ENCODE measurements around the gene AP3S2. TPM values are rescaled to one million over a fixed set of nuclear protein-coding genes. Genes with fewer than 3 reads are reported as not detected.

AP3S2 gene
- total and polyA plus RNA-seq, 10 donors, result 5.4 to 54.9 (median 33.8) TPM

DNA sequence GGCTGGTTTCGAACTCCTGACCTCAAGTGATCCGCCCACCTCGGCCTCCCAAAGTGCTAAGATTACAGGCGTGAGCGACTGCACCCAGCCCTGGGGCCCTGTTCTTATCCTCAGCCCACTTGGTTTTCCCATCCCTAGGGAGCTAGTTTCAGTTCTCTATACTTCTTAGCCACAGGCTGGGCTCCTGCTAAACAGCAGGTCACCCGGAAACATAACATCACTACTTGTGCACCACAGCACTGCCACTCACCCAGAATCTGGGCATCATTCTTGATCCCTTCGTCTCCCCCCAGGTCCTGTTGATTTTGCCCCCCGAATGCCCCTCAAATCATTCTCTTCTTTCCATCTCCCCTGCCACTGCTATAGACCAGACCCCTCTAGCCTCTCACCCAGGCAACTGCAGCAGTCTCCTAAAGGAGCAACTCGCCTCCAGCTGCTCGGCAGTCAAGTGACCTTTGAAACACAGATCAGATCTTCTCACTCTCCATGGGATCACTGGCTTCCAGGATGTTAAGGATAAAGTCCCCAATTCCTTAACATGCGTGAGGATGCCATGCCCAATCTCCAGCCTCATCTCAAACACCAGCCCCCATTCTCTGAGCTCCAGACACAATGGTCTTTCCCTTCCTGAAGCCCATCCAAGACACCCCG, 5.6 kb upstream of the AP3S2 start:
- Histone ChIP-seq H3K27ac (no peak overlapping the region), H3K9me3 (no peaks in the 10 kb centered on the region), H3K27me3 (replicated peaks in 1 of 7) (no peaks in the 10 kb centered on the region), H3K4me1 (peaks cover 0 to 18% (median 3%) of the 10 kb centered on the region in 6 donors), H3K4me3 (no peak overlapping the region), H3K36me3 (peaks cover 0 to 33% (median 9%) of the 10 kb centered on the region in 6 donors)
- intact Hi-C loops (cut with DNase I; ENCODE audit: low total_unique reads), result loop anchor here (5.0 kb wide), 1 partner anchor 173 kb away; no protein-coding TSS in a partner anchor
- 75 to 89% (median 87%) methylated on average over 12 of the region's 12 CpGs for WGBS, 5 donors
- no peak for DNase-seq
- TF ChIP-seq POLR2AphosphoS5 (IDR thresholded peaks at IDR 0.05), result no peak
- no peak for TF ChIP-seq POLR2A (IDR thresholded peaks at IDR 0.05)
- TF ChIP-seq, protein P1, sequence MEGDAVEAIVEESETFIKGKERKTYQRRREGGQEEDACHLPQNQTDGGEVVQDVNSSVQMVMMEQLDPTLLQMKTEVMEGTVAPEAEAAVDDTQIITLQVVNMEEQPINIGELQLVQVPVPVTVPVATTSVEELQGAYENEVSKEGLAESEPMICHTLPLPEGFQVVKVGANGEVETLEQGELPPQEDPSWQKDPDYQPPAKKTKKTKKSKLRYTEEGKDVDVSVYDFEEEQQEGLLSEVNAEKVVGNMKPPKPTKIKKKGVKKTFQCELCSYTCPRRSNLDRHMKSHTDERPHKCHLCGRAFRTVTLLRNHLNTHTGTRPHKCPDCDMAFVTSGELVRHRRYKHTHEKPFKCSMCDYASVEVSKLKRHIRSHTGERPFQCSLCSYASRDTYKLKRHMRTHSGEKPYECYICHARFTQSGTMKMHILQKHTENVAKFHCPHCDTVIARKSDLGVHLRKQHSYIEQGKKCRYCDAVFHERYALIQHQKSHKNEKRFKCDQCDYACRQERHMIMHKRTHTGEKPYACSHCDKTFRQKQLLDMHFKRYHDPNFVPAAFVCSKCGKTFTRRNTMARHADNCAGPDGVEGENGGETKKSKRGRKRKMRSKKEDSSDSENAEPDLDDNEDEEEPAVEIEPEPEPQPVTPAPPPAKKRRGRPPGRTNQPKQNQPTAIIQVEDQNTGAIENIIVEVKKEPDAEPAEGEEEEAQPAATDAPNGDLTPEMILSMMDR (IDR thresholded peaks at IDR 0.05 in 8 of 11, conservative IDR thresholded peaks at IDR 0.05 in 3 of 11), result no peak

DNA sequence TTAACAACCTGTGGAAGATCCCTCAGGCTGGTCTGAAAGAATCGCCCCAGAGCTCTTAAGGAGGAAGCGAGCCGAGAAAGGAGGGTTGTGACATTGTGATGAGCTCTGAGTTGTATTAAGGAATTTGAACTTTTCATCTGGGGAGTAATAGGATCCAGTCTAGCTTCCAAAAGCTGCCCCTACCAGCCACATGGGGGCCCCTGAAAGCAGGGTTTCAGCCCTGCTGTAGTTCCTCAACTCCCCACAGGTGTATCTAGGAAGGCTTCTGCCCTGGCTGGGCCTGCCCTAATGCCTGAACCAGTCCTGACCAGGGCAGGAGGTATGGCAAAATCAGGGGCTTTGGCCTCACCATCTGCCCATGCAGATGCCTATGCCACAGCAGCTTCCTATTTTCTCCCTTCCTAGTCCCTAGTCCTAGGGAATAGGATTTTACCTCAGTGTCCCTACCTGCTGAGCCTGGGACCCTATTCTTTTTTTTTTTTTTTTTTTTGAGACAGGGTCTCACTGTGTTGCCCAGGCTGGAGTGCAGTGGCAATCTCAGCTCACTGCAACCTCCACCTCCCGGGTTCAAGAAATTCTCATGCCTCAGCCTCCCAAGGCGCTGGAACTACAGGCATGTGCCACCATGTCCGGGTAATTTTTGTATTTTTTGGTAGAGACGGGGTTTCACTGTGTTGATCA, 5.0 kb upstream of the AP3S2 start:
- Histone ChIP-seq H3K36me3 (peaks cover 0 to 29% (median 4%) of the 10 kb centered on the region in 6 donors), H3K4me1 (peaks cover 0 to 20% (median 5%) of the 10 kb centered on the region in 6 donors), H3K9me3 (no peaks in the 10 kb centered on the region), H3K4me3 (no peak overlapping the region), H3K27ac (no peak overlapping the region), H3K27me3 (replicated peaks in 1 of 7) (no peaks in the 10 kb centered on the region)
- TF ChIP-seq POLR2AphosphoS5 (IDR thresholded peaks at IDR 0.05), result no peak
- TF ChIP-seq, protein P1 (IDR thresholded peaks at IDR 0.05 in 8 of 11, conservative IDR thresholded peaks at IDR 0.05 in 3 of 11), result peak in 10 of 11 experiments; percentile 18 to 70 (median 60)
- WGBS, 5 donors, result 81 to 89% (median 82%) methylated on average over 7 of the region's 7 CpGs
- intact Hi-C loops (cut with DNase I; ENCODE audit: low total_unique reads), result loop anchor here (5.0 kb wide), 1 partner anchor 174 kb away; no protein-coding TSS in a partner anchor
- DNase-seq, result no peak

DNA sequence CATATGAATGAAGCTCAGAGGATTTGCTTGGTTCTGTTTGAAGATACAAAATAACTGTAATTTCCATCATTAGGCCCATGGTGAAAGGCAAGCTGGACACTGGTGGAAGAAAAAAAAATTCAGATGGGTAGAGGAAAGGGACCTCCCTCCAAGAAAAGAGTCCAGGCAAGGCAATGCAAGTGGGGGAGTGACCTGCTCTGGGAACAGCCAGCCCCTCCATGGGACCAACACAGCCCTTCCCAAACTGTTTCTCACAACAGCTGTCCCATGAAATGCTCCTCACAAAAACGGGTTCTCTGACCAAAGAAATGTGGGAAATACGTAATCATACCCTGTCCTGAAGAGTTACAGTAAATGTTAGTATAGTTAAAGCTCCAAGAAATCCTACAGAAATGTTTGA, 4.4 kb upstream of the AP3S2 start:
- Histone ChIP-seq H3K27me3 (replicated peaks in 1 of 7) (no peaks in the 10 kb centered on the region), H3K4me1 (peaks cover under 1 to 24% (median 9%) of the 10 kb centered on the region in 6 donors), H3K27ac (no peak overlapping the region), H3K4me3 (no peak overlapping the region), H3K36me3 (peaks cover 0 to 23% (median 1%) of the 10 kb centered on the region in 6 donors), H3K9me3 (no peaks in the 10 kb centered on the region)
- DNase-seq, result no peak
- WGBS, 5 donors, result 68 to 92% (median 81%) methylated on average over 2 of the region's 2 CpGs
- TF ChIP-seq, protein P1 (IDR thresholded peaks at IDR 0.05 in 8 of 11, conservative IDR thresholded peaks at IDR 0.05 in 3 of 11), result no peak
- TF ChIP-seq POLR2AphosphoS5 (IDR thresholded peaks at IDR 0.05) (no peak), POLR2A (IDR thresholded peaks at IDR 0.05) (no peak)
- intact Hi-C loops (cut with DNase I; ENCODE audit: low total_unique reads), result loop anchor here (5.0 kb wide), 1 partner anchor 174 kb away; no protein-coding TSS in a partner anchor

DNA sequence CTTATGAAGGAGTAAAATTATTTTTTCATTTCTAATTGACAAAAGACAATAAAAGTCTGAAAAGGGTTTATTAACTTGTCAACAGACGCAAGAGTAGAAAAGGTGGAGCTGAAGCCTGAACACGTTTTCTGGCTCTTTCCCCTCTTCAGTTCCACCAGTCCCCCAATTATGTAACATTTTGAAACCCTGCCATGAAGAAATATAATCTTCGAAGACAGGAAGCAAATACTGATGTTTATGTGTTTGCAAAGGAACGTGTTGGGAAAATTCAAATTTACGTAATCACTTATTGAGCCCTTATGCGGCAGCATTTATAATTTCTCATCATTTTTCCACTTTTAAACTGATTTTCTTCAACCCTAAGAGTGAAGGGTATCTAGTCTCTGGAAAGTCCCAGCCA, 767 bp downstream of the AP3S2 start:
- TF ChIP-seq, protein P1 (IDR thresholded peaks at IDR 0.05 in 8 of 11, conservative IDR thresholded peaks at IDR 0.05 in 3 of 11), result no peak
- DNase-seq, result no peak
- intact Hi-C loops (cut with DNase I; ENCODE audit: low total_unique reads), result no loop called here
- peaks cover 14 to 56% (median 31%) of the 10 kb centered on the region in 6 donors for H3K4me1 ChIP-seq
- no peaks in the 10 kb centered on the region for H3K27me3 ChIP-seq (replicated peaks in 1 of 7)
- H3K36me3 ChIP-seq, result peaks cover 3 to 17% (median 11%) of the 10 kb centered on the region in 6 donors
- H3K4me3 ChIP-seq, result peak overlapping the region; percentile 76 to 98 (median 80)
- H3K9me3 ChIP-seq, result no peaks in the 10 kb centered on the region
- H3K27ac ChIP-seq, result peak overlapping the region; percentile 84 to 99 (median 94)
- 9 to 27% (median 20%) methylated on average over 6 of the region's 6 CpGs for WGBS, 5 donors

Measured in spleen (tissue), 11 donors.